SW480 (cell line): ENCODE data around the gene KCNIP4.

Experiments
- DNase-seq: peaks from one replicate; pipeline ENCODE4 v3.0.0-alpha.2; 2016; ENCODE audit warnings: low spot score

The KCNIP4 gene

GRCh38 chr4:21046141-21046540, 902.4 kb downstream of the KCNIP4 start:
- no peak for DNase-seq

DNA sequence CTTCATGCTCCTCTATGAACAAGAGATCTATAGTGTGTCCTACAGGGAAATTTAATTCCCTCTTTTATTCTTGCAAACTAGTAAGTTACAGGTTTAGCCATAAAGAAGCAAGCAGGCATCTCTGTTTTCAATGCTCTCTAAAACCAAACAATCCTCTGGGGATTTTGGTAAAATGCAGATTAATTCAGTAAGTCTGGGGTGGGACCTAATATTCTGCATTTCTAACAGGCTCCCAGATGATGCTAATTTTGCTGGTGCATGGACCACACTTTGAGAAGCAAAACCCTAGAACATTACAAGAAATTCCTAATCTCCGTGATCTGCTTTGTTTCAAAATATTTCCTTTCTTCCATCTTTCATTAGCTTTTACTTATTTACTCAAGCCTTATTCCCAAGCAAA, 903.5 kb downstream of the KCNIP4 start:
- DNase-seq = no peak

DNA sequence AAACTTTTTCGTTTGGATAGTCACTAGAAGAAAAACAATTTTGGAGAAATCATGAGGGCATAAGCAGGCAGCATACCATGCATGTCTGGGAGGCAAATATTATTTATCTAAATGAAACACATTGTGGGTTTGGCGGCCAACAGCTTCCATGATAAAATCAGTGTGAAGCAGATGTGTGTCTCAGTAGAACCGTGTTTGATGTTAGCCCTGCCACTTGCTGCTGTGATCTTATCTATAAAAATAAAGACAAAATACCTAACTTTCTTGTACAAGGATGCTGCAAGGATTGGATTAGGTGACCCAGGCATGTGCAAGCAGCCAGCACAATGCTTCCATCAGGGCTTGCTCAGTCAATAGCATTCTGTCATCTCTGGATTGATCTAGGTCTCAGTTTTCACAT, 906.9 kb downstream of the KCNIP4 start:
- no peak for DNase-seq

DNA sequence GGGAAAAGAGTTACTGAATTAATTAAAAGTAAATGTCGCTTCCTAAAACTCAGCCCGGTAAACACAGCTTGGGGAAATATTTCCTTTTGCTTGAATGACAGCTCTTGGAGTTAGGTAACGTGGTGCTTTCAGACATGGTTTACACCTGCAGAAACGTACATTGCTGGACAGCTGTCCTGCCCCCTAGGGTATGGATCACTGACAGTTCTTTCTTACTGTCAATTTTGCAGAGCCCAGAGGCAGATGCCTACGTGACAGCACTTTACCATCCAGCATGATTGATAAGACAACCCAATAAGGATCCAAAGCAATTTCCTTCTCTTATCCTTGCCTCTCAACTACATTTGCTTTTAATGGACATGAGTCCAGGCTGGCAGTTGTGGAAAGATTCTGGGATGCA, 913.8 kb downstream of the KCNIP4 start:
- no peak for DNase-seq

DNA sequence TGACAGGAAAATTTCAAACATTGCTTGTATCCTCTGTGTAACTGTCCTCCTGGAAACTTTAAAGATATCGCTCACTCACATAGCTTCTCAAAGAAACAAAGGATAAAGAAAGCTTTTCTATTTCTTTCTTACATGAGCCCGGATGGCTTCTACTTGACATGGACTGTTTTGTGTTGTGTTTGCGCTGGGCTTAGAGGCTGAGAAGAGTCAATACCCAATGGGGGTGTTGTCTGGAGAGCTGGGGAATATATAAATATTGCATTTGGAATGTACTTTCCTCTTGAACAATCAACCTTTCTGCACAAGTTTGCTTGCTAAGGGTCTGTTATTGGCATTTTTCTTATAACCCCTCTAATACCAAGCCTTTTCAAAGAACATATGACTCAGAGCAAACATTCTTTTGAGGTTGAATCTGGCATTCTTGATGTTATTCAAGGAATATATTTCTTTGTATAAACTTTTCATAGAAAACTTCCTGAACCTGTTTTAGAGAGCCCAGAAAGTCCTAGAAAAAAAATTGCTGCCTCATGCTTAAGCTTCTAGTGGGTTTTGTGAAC, 916.4 kb downstream of the KCNIP4 start:
- no peak for DNase-seq

DNA sequence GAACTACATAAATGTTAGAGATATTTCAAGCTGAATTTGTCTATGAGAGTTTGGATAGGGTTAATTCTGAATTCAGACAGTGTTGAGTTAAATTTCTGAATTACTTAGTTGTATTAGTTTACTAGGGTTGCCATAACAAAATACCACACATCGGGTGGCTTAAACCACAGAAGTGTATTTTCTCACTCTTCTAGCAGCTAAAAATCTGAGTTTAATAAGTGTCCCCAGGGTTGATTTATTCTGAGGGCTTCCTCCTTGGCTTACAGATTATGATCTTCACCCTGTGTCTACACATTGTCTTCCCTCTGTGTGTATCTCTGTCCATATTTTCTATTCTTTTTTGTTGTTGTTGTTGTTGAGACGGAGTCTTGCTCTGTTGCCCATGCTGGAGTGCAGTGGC, 929.8 kb downstream of the KCNIP4 start:
- DNase-seq = no peak

- no peak for DNase-seq
Measured at GRCh38 chr4:21013501-21013900, 935.1 kb downstream of the KCNIP4 start.

- peak; percentile 7 for DNase-seq
Measured at GRCh38 chr4:21012851-21013331, 935.7 kb downstream of the KCNIP4 start.

DNA sequence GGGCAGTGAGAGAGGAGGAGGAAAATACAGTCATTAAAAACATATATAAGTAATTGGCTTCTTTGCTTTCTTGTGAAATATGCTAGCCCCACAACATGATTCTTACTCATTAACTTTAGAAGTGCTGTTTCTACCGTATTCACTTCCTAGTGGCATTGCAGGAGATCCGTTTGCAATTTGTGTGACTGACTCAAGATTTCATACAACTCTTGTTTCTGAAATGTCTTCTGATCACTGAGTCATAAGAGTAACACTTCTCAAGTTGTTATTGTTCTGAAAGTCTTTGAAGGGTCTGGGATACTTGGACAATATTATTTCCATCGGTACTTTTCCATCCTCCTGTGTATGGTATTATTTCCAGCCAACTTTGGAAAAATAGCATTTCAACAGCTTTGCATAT, 937.5 kb downstream of the KCNIP4 start:
- DNase-seq = no peak

- no peak for DNase-seq
Measured at GRCh38 chr4:21009956-21010355, 938.6 kb downstream of the KCNIP4 start.

DNA sequence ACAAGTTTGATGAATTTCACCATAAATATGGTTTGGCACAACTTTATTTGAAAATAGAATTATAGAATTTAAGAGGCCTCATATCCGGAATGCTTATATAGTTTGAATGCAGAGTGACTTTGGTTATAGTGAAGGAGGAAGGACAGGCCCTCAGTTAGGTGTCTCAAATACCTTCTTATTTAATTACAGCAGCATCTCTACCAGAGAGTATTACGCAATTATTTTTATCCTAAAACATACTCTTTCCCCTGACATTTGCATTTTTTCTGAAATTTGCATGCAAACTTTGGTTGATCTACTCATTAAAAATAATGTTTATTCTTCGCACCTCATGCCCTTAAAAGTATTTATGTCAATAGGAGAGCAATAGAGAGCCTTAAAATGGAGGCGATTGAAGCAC, 942.9 kb downstream of the KCNIP4 start:
- no peak for DNase-seq

DNA sequence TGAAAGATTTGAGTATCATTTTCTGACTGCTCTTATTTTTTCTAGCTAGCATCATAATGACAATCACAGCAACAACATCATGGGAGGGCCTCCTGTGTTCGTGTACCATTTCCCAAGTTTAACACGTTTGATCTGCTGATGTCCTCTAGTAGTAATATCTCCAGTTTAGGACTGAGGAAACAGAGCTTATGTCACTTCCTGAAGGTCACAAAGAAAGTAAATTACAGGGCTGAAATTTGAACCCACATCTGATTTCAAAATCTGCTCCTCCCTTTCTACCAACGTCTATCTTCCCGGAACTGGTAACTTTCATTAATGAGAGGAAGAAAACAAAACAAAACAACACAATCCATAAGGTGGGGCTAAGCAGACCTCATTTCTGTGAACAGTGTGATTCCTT, 945.6 kb downstream of the KCNIP4 start:
- DNase-seq = no peak

GRCh38 chr4:21002286-21002685, 946.3 kb downstream of the KCNIP4 start:
- no peak for DNase-seq

- DNase-seq = no peak
Measured at GRCh38 chr4:21001490-21001889, 947.1 kb downstream of the KCNIP4 start.

DNA sequence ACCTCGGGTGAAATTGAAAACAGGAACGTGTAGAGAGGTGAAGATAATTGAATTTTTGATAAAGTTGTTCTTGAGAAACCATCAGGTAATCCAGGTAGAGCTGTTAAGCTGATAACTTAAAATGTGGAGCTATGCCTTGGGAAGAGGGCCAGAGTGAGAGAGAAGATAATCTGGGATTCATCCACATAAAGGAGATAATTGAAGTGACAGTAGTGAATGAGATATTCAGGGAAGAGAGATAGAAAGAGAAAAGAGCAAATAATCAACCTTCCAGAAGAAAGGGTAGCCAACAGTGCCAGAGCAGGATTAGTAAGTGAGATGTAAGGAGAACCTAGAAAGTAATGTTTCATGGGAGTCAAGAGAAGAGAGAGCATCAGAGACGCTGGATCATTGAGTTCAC, 950.7 kb downstream of the KCNIP4 start:
- DNase-seq = no peak

GRCh38 chr4:20995610-20996009, 953.0 kb downstream of the KCNIP4 start:
- DNase-seq = no peak

- no peak for DNase-seq
Measured at GRCh38 chr4:20995015-20995414, 953.6 kb downstream of the KCNIP4 start.

DNA sequence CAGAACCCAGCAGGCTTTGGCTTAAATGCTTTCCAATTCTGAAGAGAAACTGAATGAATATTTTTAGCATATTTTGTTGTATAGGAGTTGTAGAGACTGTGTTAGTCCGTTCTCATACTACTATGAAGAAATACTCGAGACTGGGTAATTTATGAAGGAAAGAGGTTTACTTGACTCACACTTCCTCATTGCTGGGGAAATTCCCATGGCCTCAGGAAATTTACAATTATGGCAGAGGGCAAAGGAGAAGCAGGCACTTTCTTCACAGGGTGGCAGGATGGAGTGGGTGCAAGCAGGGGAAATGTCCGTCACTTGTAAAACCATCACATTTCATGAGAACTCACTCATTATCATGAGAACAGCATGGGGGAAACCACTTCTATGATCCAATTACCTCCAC, 956.6 kb downstream of the KCNIP4 start:
- no peak for DNase-seq

- no peak for DNase-seq
Measured at GRCh38 chr4:20987191-20987590, 961.4 kb downstream of the KCNIP4 start.

- DNase-seq = no peak
Measured at GRCh38 chr4:20984576-20984836, 964.1 kb downstream of the KCNIP4 start.

DNA sequence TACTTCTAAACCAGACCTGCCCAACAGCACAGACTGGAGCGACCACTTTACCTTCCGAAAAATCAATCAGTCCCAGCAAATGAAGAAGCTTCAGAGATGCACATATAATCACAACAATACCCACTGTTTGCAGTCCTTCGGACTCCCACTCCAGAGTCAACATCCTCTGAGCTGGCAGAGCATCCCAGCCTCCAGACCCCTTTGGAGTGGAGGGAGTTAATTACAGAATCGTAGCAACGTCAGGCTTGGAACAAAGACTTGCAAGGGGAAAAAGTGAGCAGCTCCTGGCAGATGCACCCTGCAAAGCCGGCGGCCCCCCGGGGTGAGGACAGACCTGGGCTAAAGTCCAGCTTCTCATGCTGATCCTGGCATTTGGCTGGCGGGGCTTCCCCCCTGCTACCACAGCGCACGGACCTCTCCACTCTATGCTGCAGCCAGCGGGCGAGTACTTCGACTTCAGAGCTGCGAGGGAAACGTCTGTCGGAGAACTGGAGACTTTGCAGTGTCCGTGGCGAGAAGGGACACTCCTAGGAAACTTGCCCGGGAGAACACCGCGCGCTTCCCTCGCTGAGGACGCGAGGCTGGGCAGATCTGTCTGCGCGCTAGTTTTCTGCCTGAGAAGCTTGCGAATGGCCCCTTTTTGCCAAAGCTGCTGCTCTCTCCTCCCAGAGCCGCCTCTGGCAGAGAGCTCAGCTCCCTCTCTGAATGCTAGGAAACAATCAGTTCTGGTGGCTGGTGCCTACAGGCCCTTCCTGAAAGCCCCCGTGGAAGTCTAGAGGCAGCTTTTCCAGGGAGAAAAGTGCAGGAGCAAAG, 964.6 kb downstream of the KCNIP4 start:
- DNase-seq = no peak

GRCh38 chr4:20982544-20982943, 966.0 kb downstream of the KCNIP4 start:
- no peak for DNase-seq

DNA sequence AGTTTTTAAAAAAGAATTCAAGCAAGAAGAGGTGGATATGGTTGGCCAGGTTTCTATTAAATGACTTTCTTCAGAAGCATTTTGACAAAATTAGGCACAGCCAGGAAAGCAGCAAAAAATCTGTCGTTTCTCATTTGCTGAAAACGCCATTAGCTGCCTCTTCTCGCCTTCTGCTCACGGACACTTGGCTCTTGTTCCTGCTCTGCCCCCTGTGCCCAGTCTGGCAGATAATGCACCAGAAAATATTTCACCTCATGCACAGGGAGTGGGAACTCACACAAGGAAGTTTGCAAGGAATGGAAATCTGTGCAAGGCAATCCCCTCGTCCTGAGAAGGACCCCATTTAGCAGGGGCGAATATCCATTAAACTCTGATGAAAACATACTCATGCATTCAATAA, 988.3 kb downstream of the KCNIP4 start:
- no peak for DNase-seq

DNA sequence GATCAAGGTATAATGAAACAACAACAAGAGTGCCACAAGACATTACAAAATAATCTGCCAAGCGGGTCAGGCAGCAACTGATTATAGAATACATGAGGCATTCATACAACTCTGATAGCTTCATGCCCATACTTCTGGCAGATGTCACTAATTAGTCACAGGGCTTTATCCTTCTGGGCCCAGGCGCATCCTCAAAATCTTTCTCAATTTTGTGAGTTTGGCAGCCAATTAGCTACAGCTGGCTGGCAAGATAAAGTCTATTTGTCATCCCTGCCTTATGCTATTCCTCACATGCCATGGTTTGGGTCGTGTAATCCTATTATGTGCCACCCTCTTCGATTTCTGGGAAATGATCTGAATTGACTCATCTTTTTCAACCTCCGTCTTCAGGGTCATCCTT, 994.0 kb downstream of the KCNIP4 start:
- no peak for DNase-seq
